Right hindlimb (tissue), 1 donor: ENCODE results near the gene PCDHA4.
"Not testable (repeated sequence)": the region's sequence is repeated elsewhere in the genome, so short reads cannot be mapped to it uniquely, and the experiment has no call there.

Source experiments
- DNase-seq: peaks from one replicate; pipeline ENCODE4 v3.0.0-alpha.2; 2018

Gene PCDHA4

GRCh38 chr5:140822281-140822629, 15.4 kb downstream of the PCDHA4 start:
- DNase-seq: no peak

GRCh38 chr5:140822969-140823368, 16.1 kb downstream of the PCDHA4 start:
- DNase-seq: not testable (repeated sequence)

- no peak for DNase-seq
Observed at GRCh38 chr5:140823475-140823874, 16.6 kb downstream of the PCDHA4 start.

- no peak for DNase-seq
Observed at GRCh38 chr5:140827704-140828361, 21.0 kb downstream of the PCDHA4 start, which contains the start of gene PCDHA6. PCDHA6 (plus strand) TSS chr5:140827960; CDS start chr5:140828092, 132 bp downstream.

- no peak for DNase-seq
Observed at GRCh38 chr5:140828362-140828737, 21.5 kb downstream of the PCDHA4 start.

GRCh38 chr5:140829511-140830501, 22.9 kb downstream of the PCDHA4 start:
- DNase-seq: not testable (repeated sequence)

GRCh38 chr5:140833993-140834392, 27.1 kb downstream of the PCDHA4 start, which contains the start of gene PCDHA7:
PCDHA7 (plus strand) TSS chr5:140834269; CDS start chr5:140834384, 115 bp downstream.
- DNase-seq: no peak

GRCh38 chr5:140834439-140835008, 27.7 kb downstream of the PCDHA4 start:
- DNase-seq: not testable (repeated sequence)

GRCh38 chr5:140835622-140836510, 29.0 kb downstream of the PCDHA4 start:
- no peak for DNase-seq

- no peak for DNase-seq
Observed at GRCh38 chr5:140840978-140841962, 34.4 kb downstream of the PCDHA4 start, which contains the start of gene PCDHA8. PCDHA8 (plus strand) TSS chr5:140841187; CDS start chr5:140841322, 135 bp downstream.

- DNase-seq: no peak
Observed at GRCh38 chr5:140842798-140843733, 36.2 kb downstream of the PCDHA4 start.

- DNase-seq: not testable (repeated sequence)
Observed at GRCh38 chr5:140848139-140849102, 41.6 kb downstream of the PCDHA4 start, which contains the start of gene PCDHA9. PCDHA9 (plus strand) TSS chr5:140848382; CDS start chr5:140848496, 114 bp downstream.

- not testable (repeated sequence) for DNase-seq
Observed at GRCh38 chr5:140849831-140850634, 43.2 kb downstream of the PCDHA4 start.

GRCh38 chr5:140855772-140856674, 49.2 kb downstream of the PCDHA4 start, which contains the start of gene PCDHA10:
PCDHA10 (plus strand) TSS chr5:140855897; CDS start chr5:140856049, 152 bp downstream.
- no peak for DNase-seq

GRCh38 chr5:140857177-140857986, 50.5 kb downstream of the PCDHA4 start:
- no peak for DNase-seq

- no peak for DNase-seq
Observed at GRCh38 chr5:140857987-140858240, 51.0 kb downstream of the PCDHA4 start.
